GM10847 (cell line): Measurements from ENCODE around the gene CPAMD8.

Experiments used
- POLR2A ChIP-seq: IDR thresholded peaks from 2 replicates; pipeline ENCODE4 v1.6.1; 2011; ENCODE audit not compliant: insufficient read length; ENCODE audit errors: extremely low read depth

The CPAMD8 gene

DNA sequence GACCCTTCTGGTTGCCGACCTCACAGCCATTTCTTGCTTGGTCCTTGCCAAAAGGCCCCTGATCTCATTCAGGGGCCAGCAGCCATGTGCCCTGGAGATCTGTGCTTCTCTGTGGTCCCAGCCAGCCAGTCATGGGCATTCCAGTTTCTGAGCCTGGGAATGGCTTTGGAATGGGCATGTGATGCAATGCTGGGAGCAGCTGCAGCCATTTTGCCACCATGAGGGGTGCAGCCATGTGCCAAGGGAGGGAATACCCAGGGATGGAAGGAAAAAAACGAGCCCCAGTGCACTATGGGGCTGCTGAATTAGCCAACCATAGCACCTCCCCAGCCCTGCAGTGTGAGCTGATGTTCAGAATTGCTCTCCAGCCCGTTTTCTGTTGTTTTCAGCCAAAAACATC is 111.5 kb downstream of the CPAMD8 start:
- TF ChIP-seq POLR2A, result no peak

DNA sequence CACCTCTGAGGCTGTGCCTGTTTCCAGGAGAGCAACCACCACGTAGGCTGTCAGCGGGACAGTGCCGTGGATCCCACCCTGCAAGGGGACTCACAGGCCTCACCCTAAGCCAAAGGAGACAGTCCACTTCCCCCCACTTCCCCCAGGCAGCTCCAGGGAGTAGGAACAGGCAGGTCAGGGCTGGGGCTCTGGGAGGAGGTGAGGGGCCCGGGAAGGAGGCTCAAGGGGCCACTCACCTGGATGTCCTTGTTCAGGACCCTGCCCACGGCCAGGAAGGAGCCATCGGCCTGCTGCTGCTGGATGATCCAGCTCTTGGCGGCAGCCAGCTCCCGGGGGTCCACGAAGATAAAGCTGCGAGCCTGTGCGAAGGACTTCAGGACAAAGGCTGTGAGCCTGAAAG is 112.2 kb downstream of the CPAMD8 start:
- TF ChIP-seq POLR2A, result no peak

DNA sequence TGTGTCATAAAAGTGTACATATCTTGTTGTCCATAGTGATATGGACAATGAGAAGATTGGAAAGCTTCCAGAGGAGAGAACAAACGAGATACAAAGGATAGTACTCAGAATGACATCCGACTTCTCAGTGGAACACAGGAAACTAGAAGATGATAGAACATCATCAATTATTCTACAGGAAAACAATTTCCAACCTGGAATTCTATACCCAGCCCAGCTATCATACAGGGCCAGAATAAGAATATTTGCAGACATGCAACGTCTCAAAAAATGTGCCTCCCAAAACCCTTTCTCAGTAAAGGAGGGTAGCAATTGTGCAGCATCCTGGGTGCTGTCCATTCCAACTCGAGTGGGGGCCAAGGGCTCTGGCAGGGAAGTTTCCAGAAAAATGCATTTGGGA is 113.8 kb downstream of the CPAMD8 start:
- no peak for TF ChIP-seq POLR2A

DNA sequence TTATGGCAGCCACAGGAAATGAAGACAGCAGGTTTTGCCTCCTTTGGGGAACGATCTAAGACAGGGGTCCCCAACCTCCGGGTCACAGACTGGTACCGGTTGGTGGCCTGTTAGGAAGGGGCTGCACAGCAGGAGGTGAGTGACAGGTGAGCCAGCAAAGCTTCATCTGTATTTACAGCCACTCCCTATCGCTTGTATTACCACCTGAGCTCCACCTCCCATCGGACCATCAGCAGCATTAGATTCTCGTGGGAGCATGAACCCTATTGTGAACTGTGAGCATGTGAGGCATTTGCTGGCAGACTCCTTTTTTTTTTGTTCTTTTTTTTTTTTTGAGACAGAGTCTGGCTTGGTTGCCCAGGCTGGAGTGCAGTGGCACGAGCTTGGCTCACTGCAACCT is 115.6 kb downstream of the CPAMD8 start:
- TF ChIP-seq POLR2A, result no peak

DNA sequence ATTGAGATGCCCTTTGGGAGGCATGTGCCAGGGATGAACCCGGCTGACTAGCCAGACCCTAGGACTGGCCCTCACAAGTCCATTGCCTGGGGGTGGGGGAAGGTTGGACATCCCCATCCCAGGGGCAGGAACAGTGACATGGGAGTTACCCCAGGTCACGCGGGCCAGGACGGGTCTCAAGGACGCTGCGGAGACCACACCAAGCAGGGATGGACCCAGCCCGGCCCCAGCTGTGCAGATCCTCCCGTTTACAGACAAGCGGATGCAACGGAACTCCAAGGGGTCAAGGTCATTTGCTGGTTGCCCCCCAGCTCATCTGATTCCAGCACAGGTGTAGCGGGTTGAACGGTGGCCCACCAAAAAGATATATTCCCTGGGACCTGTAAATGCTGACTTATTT is 117.9 kb downstream of the CPAMD8 start:
- TF ChIP-seq POLR2A, result no peak

DNA sequence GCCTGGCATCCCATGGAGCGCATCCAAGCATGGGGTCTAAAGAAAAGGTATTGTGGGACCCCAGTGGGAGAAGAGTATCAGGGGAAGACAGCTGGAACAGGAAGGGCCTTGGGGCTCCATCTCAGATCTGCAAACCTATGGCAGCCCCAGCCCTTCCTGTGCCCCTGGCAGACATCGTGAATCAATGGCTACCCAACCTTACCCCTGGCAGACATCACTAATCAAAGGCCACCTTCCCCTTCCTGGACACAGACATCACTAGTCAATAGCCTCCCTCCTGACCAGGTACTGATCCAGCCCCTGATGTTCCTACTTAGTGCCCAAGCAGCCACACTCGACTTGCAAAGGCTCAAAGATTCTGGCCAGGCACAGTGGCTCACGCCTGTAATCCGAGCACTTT is 122.0 kb downstream of the CPAMD8 start:
- no peak for TF ChIP-seq POLR2A

DNA sequence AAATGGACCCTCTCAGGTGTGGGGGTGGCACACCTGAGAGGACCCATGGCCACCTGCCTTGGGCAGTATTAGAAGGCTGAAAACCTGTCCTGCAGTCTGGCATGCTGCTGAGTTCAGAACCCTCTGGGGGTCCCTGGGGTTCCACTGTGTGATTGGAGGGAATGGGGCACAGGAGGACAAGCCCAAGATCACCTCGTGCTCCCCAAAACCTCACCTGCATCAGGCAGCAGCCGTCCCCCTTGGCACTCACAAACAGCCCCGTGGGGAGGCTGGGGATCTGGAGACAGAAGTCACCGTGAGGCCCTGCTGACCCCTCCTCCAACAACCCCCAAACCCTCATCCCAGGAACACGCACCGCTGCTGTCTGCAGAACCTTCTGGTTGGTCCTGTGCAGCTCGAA is 123.3 kb downstream of the CPAMD8 start:
- no peak for TF ChIP-seq POLR2A

DNA sequence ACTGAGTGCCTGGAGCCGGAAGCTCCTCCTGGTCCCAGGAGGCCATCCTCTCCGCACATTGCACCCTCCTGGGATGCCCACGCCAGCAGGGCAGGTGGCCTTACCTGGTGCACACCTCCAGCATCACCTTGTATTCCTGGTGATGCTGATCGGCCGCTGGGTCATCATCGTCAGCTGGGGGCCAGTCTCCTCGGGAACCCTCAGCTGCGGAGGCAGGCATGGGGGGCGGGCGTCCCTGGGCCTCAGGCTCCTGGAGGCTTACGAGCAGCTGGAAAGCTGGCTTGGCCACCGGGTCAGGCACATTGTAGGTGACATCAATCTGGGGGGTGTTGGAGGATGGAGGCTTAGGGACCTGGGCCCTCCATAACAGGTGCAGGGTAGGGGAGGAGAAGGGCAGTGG is 124.1 kb downstream of the CPAMD8 start:
- TF ChIP-seq POLR2A, result no peak

DNA sequence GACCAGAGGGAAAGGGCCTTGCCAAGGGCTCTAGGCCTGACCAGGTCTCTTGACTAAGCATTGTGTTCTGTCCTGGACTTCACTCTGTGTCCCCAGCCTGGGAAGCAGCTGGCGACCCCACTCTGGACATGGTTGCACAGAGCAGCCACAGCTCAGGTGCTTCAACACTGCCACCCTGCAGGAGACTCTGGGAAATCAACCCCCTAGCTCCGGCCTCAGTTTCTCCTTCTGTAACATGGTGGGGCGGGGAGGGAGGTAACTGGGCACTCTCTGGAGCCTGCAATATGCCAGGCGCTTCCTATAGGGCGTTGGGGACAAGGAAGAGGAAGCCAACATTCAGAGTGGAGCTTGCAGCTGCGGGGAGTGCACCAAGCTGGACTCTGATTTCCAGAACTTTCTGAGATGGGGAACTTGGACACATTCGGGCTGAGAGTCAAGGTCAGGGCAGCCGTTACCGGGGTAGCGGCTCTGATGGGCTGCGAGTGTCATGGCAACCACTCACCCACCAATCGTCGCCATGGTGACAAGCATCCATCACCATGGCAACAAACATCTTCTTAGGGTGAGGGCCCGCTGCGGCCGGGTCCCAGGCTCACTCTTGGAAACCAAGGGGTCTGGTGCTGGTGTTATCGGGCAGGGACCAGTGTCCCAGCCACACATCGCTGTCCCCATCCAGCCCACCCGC is 125.0 kb downstream of the CPAMD8 start:
- TF ChIP-seq POLR2A, result no peak

DNA sequence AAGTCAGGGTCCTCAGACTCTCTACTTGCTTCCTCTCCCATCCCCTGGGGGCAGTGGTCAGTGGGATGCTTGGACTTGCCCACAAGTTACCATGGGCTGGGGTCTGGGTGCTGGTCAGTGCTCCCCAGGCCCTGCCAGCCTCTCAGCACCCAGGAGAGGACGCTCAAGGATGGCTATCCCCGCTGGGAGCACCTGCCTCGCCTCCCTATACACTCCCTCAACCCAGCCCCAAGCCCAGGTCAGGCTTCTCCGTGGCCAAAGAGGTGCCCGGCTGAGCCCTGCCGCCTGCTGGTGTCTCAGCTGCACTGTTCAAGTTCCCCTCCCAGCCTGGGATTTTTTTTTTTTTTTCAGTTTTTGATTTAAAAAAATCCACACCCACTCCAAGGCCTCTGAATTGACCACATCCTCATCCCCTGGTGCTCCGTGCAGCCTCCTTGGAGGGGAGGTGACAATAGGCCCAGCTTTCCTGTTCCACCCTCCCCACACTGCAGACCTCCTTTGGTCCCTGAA is 127.0 kb downstream of the CPAMD8 start:
- TF ChIP-seq POLR2A, result no peak

DNA sequence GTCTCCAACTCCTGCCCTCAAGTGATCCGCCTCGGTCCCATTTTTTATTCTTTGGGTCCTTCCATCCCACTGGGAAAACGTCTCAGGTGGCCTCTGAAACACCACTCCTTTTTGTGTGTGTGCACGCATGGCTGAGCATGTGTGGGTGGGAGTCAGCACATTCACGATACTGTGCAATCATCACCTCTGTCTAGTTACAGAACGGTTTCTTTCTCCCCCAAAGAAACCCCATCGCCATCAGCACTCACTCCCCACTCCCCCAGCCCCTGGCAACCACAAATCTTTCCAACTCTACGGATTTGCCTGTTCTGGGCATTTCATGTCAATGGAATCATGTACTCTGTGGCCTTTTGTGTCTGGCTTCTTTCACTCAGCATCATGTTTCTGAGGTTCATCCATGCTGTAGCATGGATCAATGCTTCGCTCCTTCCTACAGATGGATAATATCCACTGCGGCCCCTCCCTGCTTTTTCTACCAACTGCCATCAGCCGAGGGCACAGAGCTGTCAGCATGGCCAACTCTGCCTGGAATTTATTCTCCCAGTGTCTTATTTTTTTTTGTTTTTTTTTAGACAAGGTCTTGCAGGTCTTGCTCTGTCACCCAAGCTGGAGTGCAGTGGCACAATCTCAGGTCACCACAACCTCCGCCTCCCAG is 128.1 kb downstream of the CPAMD8 start:
- TF ChIP-seq POLR2A, result no peak

DNA sequence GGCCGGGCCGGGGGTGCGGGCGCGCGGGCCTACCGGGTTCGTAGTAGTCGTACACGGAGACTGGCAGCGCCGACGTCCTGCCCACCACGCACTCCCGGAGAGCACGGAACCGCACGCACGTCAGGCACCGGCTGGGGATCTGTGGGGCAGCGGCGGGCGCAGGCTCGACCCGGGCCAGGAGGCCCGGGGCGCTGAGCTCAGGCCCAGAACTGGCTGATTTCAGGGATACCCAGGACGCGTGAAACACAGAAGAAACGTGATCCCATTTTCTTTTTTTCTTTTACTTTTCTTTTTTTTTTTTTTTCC is 128.8 kb downstream of the CPAMD8 start:
- no peak for TF ChIP-seq POLR2A

DNA sequence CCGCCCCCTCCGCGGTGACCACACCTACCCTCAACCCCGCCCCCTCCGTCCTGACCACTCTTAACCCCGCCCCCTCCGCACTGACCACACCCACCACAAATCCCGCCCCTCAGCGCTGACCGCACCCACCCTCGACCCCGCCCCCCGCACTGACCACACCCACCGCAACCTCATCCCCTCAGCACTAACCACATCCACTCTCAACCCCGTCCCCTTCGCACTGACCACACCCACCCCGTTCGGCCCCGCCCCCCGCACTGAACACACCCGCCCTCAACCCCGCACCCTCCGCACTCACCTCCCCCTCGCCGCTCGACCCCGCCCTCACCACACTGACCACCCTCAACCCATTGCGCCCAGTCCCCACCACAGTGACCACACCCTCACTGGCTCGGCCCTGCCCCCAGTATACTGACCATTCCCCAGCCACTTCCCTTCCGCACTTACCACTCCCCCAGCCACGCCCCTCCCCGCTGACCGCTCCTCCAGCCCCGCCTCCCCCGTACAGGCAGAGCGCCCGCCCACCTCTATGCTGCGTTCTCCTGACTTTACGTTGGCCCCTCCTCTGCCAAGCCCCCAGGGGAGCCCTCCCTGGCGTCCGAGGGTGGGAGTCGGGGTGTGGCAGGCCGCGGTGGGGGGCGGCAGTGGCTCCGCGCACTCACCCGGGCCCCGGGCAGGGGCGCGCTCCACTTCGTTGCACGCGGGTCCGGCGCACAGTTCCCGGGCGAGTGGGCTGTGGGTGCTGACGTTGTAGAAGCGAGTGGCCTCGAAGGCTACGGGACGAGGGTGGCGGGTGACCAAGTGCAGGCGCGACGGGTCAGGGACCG is 129.4 kb downstream of the CPAMD8 start:
- no peak for TF ChIP-seq POLR2A

DNA sequence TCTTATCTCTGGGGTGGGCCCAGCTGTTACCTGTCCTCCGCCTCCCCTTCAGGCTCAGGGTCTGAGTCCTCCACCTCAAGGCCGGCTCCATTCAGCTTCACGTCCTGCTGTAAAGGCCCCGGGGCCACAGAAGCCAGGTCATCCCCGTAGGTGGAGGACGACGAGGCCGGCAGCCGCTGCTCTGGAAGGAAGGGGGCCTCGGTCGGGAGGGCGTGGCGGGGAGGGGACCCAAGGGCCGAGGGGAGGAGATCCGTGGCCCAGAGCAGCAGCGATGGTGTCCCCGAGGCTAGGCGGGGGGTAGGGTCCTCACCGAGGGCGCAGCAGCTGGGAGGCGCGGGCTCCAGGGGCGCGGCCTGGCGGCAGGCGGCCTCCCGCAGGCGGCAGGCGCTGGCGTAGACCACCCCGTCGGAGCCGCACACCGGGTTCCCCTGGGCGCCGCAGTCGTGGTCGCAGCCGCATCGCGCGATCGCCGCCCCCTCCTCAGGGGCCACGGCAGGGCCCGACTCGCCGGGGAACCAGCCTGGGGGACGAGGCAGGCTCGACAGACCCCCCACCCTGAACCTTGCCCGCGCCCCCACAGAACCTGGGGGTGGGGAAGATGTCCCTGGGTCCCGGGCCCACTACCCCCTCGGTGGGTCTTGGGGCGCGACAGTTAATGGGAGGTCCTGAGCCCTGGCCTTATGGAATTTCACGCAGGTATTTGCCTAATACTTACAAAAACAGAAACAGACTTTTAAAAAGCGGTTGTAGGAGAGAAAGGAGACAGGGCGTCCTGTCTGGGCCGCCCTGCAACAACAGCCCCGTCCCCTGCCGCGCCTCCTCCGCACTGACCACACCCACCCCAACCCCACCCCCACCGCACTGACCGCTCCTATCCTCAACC is 130.2 kb downstream of the CPAMD8 start:
- no peak for TF ChIP-seq POLR2A

DNA sequence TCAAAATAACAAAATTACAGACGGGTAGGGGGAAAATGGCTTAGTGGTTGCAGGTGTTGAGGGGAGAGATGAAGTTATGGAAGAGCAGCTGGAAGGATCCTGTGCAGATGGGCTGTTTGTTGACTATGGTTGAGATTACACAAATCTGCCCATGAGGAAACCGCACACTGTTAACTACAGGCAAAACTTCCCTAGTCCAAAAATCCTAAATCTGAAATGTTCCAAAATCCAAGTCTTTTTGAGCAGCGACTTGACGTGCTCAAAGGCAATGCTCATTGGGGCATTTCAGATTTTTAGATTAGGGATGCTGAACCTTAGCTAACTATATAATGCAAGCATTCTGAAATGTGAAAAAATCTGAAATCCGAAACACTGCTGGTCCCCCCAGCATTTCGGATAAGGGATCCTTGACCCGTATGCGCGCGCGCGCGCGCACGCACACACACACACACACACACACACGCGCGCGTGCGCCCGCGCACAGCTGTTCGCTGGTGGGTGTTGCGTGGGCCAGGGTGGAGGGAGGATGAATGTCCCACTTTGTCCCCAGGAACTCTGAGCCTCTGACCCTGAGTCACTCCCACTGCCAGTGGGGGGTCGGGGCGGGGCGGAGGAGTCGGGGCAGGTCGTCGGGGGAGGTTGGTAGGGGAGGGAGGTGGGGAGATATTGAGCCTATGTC is 131.0 kb downstream of the CPAMD8 start:
- TF ChIP-seq POLR2A, result no peak
